IPS DF 6.9 (cell line): ENCODE data around the gene SEPHS1.

Experiments used
- DNase-seq: peaks from one replicate; pipeline ENCODE4 v3.0.0-alpha.2; 2013; ENCODE audit warnings: low read depth, low spot score
- H3K27ac ChIP-seq: one replicate; pipeline ENCODE4 v1.5.1; 2013; ENCODE audit warnings: low read length, control low read depth
- H3K27me3 ChIP-seq: 2 replicates; pipeline ENCODE4 v1.6.1; 2013; ENCODE audit warnings: mild to moderate bottlenecking, low read length; ENCODE audit not compliant: control insufficient read depth, insufficient read depth
- H3K36me3 ChIP-seq: 2 replicates; pipeline ENCODE4 v1.6.1; 2013; ENCODE audit warnings: low read length; ENCODE audit not compliant: control insufficient read depth, insufficient read depth
- H3K4me1 ChIP-seq: 2 replicates; pipeline ENCODE4 v1.6.1; 2013; ENCODE audit warnings: low read length; ENCODE audit not compliant: control insufficient read depth, insufficient read depth
- H3K4me3 ChIP-seq: 2 replicates; pipeline ENCODE4 v1.5.1; 2013; ENCODE audit warnings: mild to moderate bottlenecking, low read length
- H3K9me3 ChIP-seq: 2 replicates; pipeline ENCODE4 v1.6.1; 2013; ENCODE audit warnings: low read length, inconsistent platforms; ENCODE audit not compliant: control insufficient read depth, insufficient read depth
- WGBS: extraction: QIAGEN DNeasy Blood & Tissue Kit; methylation state at CpG from one replicate; pipeline ENCODE4 v1.1.7; 2013; ENCODE audit warnings: mixed read lengths, missing lambda C conversion rate; ENCODE audit not compliant: insufficient read length, insufficient coverage; 5-methylcytosine and 5-hydroxymethylcytosine counted together

The SEPHS1 gene

DNA sequence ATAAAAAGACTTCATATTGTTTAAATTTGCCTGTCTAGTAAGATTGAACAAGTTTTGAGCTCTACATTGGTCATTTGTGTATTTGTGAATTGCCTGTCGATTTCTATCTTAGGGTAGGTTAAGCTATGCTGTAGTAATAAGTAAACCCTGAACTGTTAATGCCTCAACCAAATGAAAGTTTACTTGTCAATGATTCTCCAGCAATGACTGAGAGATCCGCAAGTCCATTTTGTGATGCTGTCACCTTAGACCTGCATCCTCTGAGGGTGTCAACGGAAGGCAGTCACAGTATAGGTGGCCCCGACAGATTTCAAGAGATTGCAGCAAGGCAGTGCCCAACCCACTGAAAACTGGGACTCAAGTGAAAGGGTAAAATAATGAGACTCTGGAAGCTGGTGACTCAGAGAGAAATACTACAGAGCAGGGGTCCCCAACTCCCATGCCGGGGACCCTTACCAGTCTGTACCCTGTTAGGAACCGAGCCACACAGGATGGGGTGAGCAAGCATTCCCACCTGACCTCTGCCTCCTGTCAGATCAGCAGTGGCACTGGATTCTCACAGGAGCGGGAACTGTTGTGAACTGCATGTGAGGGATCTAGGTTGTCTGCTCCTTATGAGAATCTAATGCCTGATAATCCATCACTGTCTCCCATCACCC, 37.4 kb downstream of the SEPHS1 start:
- Histone ChIP-seq H3K27ac (no peak overlapping the region), H3K27me3 (no peaks in the 10 kb centered on the region), H3K4me3 (no peak overlapping the region), H3K4me1 (no peaks in the 10 kb centered on the region), H3K9me3 (no peaks in the 10 kb centered on the region), H3K36me3 (no peaks in the 10 kb centered on the region)
- no peak for DNase-seq
- no CpG with 5 or more reads among the region's 7 CpGs for WGBS

- Histone ChIP-seq H3K27ac (no peak overlapping the region), H3K27me3 (no peaks in the 10 kb centered on the region), H3K36me3 (no peaks in the 10 kb centered on the region), H3K4me1 (no peaks in the 10 kb centered on the region), H3K4me3 (no peak overlapping the region), H3K9me3 (no peaks in the 10 kb centered on the region)
- no peak for DNase-seq
- WGBS = no CpG with 5 or more reads among the region's 2 CpGs
Observed at GRCh38 chr10:13309792-13310191, 38.3 kb downstream of the SEPHS1 start.

DNA sequence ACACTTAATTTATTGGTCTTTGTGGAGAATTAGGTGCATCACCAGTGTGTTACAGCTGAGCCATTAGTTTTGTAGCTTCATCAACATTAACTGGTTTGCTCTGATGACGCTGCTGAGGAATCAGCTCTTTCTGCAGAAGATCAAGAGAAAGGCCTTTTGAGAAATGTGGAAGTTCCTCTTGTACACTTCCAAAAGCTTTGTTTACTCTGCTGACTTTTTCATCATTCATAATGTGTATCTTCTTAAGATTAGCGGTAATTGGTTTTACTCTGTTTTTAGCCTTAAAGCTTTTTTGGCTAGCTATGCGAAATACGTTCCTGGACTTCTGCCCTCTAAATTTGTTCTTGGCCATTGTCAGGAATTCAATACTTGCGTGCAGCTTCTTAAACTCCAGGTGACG, 40.0 kb downstream of the SEPHS1 start:
- no peaks in the 10 kb centered on the region for H3K9me3 ChIP-seq
- WGBS = no CpG with 5 or more reads among the region's 6 CpGs
- H3K4me3 ChIP-seq = no peak overlapping the region
- no peaks in the 10 kb centered on the region for H3K27me3 ChIP-seq
- H3K4me1 ChIP-seq = no peaks in the 10 kb centered on the region
- H3K36me3 ChIP-seq = no peaks in the 10 kb centered on the region
- no peak for DNase-seq
- H3K27ac ChIP-seq = no peak overlapping the region

- no peaks in the 10 kb centered on the region for H3K27me3 ChIP-seq
- H3K9me3 ChIP-seq = no peaks in the 10 kb centered on the region
Observed at GRCh38 chr10:13306103-13306502, 42.0 kb downstream of the SEPHS1 start.

DNA sequence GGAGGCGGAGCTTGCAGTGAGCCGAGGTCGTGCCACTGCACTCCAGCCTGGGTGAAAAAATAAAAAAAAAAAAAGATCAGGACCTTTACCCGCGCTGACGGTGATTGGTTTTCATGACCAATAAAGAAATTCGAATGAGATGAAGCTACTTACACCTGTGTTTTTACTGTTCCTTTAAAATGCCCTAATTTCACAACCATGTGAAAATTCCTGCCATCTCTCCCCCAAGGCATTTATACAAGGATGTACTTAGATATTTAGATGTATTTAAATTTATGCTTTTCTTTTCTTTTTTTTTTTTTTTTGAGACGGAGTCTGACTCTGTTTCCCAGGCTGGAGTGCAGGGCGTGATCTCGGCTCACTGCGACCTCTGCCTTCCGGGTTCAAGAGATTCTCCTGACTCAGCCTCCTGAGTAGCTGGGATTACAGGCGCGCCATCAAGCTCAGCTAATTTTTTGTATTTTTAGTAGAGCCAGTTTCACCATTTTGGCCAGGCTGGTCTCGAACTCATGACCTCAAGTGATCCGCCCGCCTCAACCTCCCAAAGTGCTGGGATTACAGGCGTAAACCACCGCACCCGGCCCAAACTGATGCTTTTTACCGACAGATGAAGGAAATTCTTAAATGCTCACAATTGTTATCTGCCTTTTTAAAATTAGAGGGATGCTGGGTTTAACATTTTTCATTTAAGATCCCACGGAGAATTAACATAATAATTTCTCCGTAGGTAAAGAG, 45.1 kb downstream of the SEPHS1 start:
- Histone ChIP-seq H3K36me3 (no peaks in the 10 kb centered on the region), H3K27me3 (no peaks in the 10 kb centered on the region), H3K9me3 (no peaks in the 10 kb centered on the region), H3K4me3 (no peak overlapping the region), H3K27ac (no peak overlapping the region), H3K4me1 (no peaks in the 10 kb centered on the region)
- DNase-seq = no peak
- no CpG with 5 or more reads among the region's 23 CpGs for WGBS

More at GRCh38 chr10:13306103-13306502, 42.0 kb downstream of the SEPHS1 start:
- no peak overlapping the region for H3K4me3 ChIP-seq
- no peaks in the 10 kb centered on the region for H3K36me3 ChIP-seq
- H3K4me1 ChIP-seq = no peaks in the 10 kb centered on the region
- no peak for DNase-seq
- WGBS = no CpG with 5 or more reads among the region's 6 CpGs
- H3K27ac ChIP-seq = no peak overlapping the region

GRCh38 chr10:13299437-13300287, 48.4 kb downstream of the SEPHS1 start, which contains the start of gene PHYH:
PHYH (minus strand) TSS chr10:13300064; CDS start chr10:13300042, 22 bp downstream.
- H3K9me3 ChIP-seq = no peaks in the 10 kb centered on the region
- H3K27me3 ChIP-seq = no peaks in the 10 kb centered on the region
- H3K4me1 ChIP-seq = no peaks in the 10 kb centered on the region
- no peak within 1 kb of the TSS for H3K27ac ChIP-seq
- no CpG with 5 or more reads among the region's 88 CpGs for WGBS
- H3K4me3 ChIP-seq = peak within 1 kb of the TSS; percentile 52; the same call in 1 of the 2 replicates
- DNase-seq = no peak
- H3K36me3 ChIP-seq = no peaks in the 10 kb centered on the region

DNA sequence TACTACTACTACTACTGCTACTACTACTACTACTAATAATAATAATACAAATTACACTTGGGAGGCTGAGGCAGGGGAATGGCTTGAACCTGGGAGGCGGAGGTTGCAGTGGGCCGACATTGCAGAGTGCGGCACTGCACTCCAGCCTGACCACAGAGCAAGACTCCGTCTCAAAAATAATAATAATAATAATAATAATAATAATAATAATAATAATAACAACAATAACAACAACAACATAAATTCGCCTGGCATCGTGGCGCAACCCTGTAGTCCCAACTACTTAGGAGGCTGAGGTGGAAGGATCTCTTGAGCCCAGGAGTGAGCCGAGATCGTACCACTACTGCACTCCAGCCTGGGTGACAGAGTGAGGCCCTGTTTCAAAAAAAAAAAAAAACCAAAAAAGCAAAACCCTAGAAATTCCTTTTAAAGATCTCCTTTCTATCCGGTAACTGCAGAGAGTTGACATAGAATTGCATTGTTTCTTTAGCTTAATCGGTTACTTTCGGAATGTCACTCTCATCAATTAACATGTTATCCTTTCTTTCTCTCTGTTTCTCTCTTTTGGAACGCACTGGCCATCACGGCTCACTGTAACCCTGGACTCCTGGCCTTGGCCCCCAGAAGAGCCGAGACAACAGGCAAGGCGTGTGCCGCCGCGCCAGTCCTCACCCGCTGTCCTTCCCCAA, 49.2 kb downstream of the SEPHS1 start:
- no CpG with 5 or more reads among the region's 20 CpGs for WGBS
- Histone ChIP-seq H3K4me3 (peak overlapping the region; percentile 52; the same call in 1 of the 2 replicates), H3K9me3 (no peaks in the 10 kb centered on the region), H3K27me3 (no peaks in the 10 kb centered on the region), H3K36me3 (no peaks in the 10 kb centered on the region), H3K4me1 (no peaks in the 10 kb centered on the region), H3K27ac (no peak overlapping the region)
- DNase-seq = no peak

- DNase-seq = no peak
- no peak overlapping the region for H3K4me3 ChIP-seq
- WGBS = no CpG with 5 or more reads among the region's 10 CpGs
- no peaks in the 10 kb centered on the region for H3K9me3 ChIP-seq
- no peaks in the 10 kb centered on the region for H3K4me1 ChIP-seq
- no peaks in the 10 kb centered on the region for H3K27me3 ChIP-seq
- H3K27ac ChIP-seq = no peak overlapping the region
- no peaks in the 10 kb centered on the region for H3K36me3 ChIP-seq
Observed at GRCh38 chr10:13296476-13296875, 51.6 kb downstream of the SEPHS1 start.

DNA sequence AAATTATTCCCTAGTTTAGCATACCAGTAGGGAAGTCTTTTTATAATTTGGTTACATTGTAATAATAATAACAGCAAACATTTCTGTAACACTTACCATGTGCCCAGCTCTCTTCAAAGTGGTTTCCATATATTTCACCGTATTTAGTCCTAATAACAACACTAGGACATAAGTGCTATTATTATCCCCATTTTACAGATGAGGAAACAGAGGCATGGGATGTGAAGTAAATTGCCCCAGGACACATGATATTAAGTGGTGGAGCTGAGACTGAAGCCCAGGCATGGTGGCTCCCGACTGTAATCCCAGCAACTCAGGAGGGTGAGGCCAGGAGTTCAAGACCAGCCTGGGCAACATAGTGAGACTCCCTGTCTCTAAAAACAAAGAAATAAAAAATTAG, 53.3 kb downstream of the SEPHS1 start:
- H3K9me3 ChIP-seq = no peaks in the 10 kb centered on the region
- no peak for DNase-seq

More for the DNA sequence above, 53.3 kb downstream of the SEPHS1 start:
- Histone ChIP-seq H3K4me3 (no peak overlapping the region), H3K27me3 (no peaks in the 10 kb centered on the region), H3K4me1 (no peaks in the 10 kb centered on the region), H3K36me3 (no peaks in the 10 kb centered on the region), H3K27ac (no peak overlapping the region)
- no CpG with 5 or more reads among the region's 2 CpGs for WGBS
